B cell (primary cell): ENCODE measurements around the gene OR2T29. TPM values are rescaled to one million over a fixed set of nuclear protein-coding genes. Genes with fewer than 3 reads are reported as not detected.

ENCODE experiments used
- ATAC-seq: fragments of 200-7000 bp; cut with Tn5 transposase; one replicate; pipeline ENCODE4 v1.10.0; 2021; ENCODE audit warnings: low read depth, mild to moderate bottlenecking, moderate number of reproducible peaks, moderate library complexity
- CTCF ChIA-PET: fragments of 350-600 bp; sonication (Branson Sonifier 250); formaldehyde crosslinking; loops from one replicate; lab custom pipeline; 2021; ENCODE audit warnings: antibody characterized with exemption, inconsistent platforms; lab: Charles Lee
- POLR2A ChIA-PET: fragments of 350-600 bp; sonication (Branson Sonifier 250); formaldehyde crosslinking; loops from one replicate; lab custom pipeline; 2021; ENCODE audit warnings: antibody characterized with exemption; lab: Charles Lee
- DNase-seq: peaks from one replicate; pipeline ENCODE4 v3.0.0; 2013
- H2AFZ ChIP-seq: 2 replicates; pipeline ENCODE4 v1.6.1; 2012; ENCODE audit warnings: mild to moderate bottlenecking, low read depth, low read length; ENCODE audit not compliant: insufficient read depth, poor library complexity, severe bottlenecking
- H3K27ac ChIP-seq, 2 donors: 1 replicate in 1 of 2; 2 replicates in 1 of 2; pipeline ENCODE4 v1.5.1; 2012 to 2013; ENCODE audit warnings: low read length in 2 of 2, mild to moderate bottlenecking in 2 of 2, moderate library complexity in 1 of 2
- H3K27me3 ChIP-seq, 4 experiments: fragments of 200-600 bp in 1 of 4; sonication (generic) in 1 of 4; replicated peaks in 1 of 4; 1 replicate in 2 of 4; 2 replicates in 2 of 4; pipeline versions ENCODE4 v1.6.1 to v1.7.0; 2013 to 2016; ENCODE audit warnings: low read length in 3 of 4, mild to moderate bottlenecking in 2 of 4, mixed read lengths in 1 of 4, moderate library complexity in 1 of 4; ENCODE audit not compliant: insufficient read depth in 4 of 4, control insufficient read depth in 3 of 4; ENCODE audit errors: control extremely low read depth in 1 of 4
- H3K36me3 ChIP-seq, 2 experiments: replicated peaks in 1 of 2; 1 replicate in 1 of 2; 2 replicates in 1 of 2; pipeline versions ENCODE4 v1.6.1 to v1.7.1; 2013; ENCODE audit warnings: low read length in 1 of 2; ENCODE audit not compliant: insufficient read depth in 2 of 2, control insufficient read depth in 1 of 2; ENCODE audit errors: control extremely low read depth in 1 of 2, extremely low read depth in 1 of 2
- H3K4me1 ChIP-seq, 2 donors: fragments of 200-600 bp in 1 of 2; sonication (generic) in 1 of 2; 1 replicate in 1 of 2; 2 replicates in 1 of 2; pipeline versions ENCODE4 v1.5.1 to v1.6.1; 2013 to 2017; ENCODE audit warnings: low read length in 2 of 2; ENCODE audit not compliant: control insufficient read depth in 2 of 2, insufficient read depth in 2 of 2
- H3K4me2 ChIP-seq: replicated peaks from 2 replicates; pipeline ENCODE3; 2012; ENCODE audit warnings: mild to moderate bottlenecking, low read depth, low read length; ENCODE audit not compliant: poor library complexity, severe bottlenecking
- H3K4me3 ChIP-seq, 5 experiments: fragments of 200-600 bp in 1 of 5; sonication (generic) in 1 of 5; 1 replicate in 3 of 5; 2 replicates in 2 of 5; pipeline versions ENCODE4 v1.5.1 to v1.7.0; 2011 to 2016; ENCODE audit warnings: low read length in 4 of 5, mild to moderate bottlenecking in 4 of 5, low read depth in 2 of 5, control low read depth in 1 of 5, moderate library complexity in 1 of 5; ENCODE audit not compliant: insufficient read depth in 1 of 5; ENCODE audit errors: control extremely low read depth in 1 of 5, extremely low read depth in 1 of 5
- H3K79me2 ChIP-seq: fragments of 200-600 bp; sonication (generic); one replicate; pipeline ENCODE4 v1.6.0; 2016; ENCODE audit warnings: low read length; ENCODE audit not compliant: control insufficient read depth, insufficient read depth
- H3K9ac ChIP-seq: fragments of 200-600 bp; sonication (generic); 2 replicates; pipeline ENCODE4 v1.6.1; 2017; ENCODE audit warnings: mild to moderate bottlenecking, low read length, moderate library complexity
- H3K9me3 ChIP-seq, 3 donors: one replicate each; pipeline versions ENCODE4 v1.6.1 to v1.7.1; 2013; ENCODE audit warnings: low read length in 2 of 3; ENCODE audit not compliant: control insufficient read depth in 2 of 3, insufficient read depth in 1 of 3; ENCODE audit errors: control extremely low read depth in 1 of 3
- H4K20me1 ChIP-seq: 2 replicates; pipeline ENCODE4 v1.6.0; 2012; ENCODE audit warnings: mild to moderate bottlenecking, low read length; ENCODE audit not compliant: insufficient read depth, control insufficient read depth, poor library complexity, severe bottlenecking
- H3K27ac Mint-ChIP-seq: one replicate; pipeline ENCODE4 v1.8.0; 2021; ENCODE audit warnings: mixed read lengths
- H3K27me3 Mint-ChIP-seq: one replicate; pipeline ENCODE4 v1.8.0; 2021; ENCODE audit warnings: mixed read lengths
- H3K4me1 Mint-ChIP-seq: one replicate; pipeline ENCODE4 v1.8.0; 2021; ENCODE audit warnings: mixed read lengths
- H3K4me3 Mint-ChIP-seq: one replicate; pipeline ENCODE4 v1.8.0; 2021; ENCODE audit warnings: mixed read lengths
- H3K9me3 Mint-ChIP-seq: one replicate; pipeline ENCODE4 v1.8.0; 2022; ENCODE audit warnings: mixed read lengths; ENCODE audit not compliant: insufficient read depth
- EZH2 ChIP-seq: IDR thresholded peaks from 2 replicates; pipeline ENCODE4 v1.6.1; 2012; ENCODE audit warnings: borderline replicate concordance, low read depth, mild to moderate bottlenecking, moderate library complexity, low read length; ENCODE audit not compliant: insufficient read depth, poor library complexity, severe bottlenecking
- WGBS: methylation state at CpG from one replicate; pipeline ENCODE4 v1.1.5; 2013; ENCODE audit warnings: missing lambda C conversion rate; ENCODE audit not compliant: insufficient coverage; 5-methylcytosine and 5-hydroxymethylcytosine counted together
- intact Hi-C: fragments of 100-400 bp; cut with micrococcal nuclease; formaldehyde crosslinking; loops from one replicate; pipeline ENCODE4 v1.10.0; 2022
- polyA plus RNA-seq: library from polyadenylated mRNA; depleted of rRNA; stranded (reverse); fragments of >200 nt; gene quantifications from 2 replicates; pipeline ENCODE4 v1.2.3, GENCODE V29; 2012
- total RNA-seq, 2 donors: library from RNA; stranded (reverse); fragments of 120-200 nt in 1 of 2; gene quantifications; 1 replicate in 1 of 2; 2 replicates in 1 of 2; pipeline versions ENCODE4 v1.2.3 to v1.2.4, GENCODE V29; 2013 to 2022
- TF ChIP-seq, protein P1 (sequence below): fragments of 200-600 bp; IDR thresholded peaks from one replicate; pipeline ENCODE4 v1.8.0; 2022; ENCODE audit warnings: antibody characterized with exemption, mild to moderate bottlenecking

The OR2T29 gene
- total and polyA plus RNA-seq, 2 donors (not counting 1 experiment from before 2014, with no cell fraction given), result 0.40 to 1.9 TPM

DNA sequence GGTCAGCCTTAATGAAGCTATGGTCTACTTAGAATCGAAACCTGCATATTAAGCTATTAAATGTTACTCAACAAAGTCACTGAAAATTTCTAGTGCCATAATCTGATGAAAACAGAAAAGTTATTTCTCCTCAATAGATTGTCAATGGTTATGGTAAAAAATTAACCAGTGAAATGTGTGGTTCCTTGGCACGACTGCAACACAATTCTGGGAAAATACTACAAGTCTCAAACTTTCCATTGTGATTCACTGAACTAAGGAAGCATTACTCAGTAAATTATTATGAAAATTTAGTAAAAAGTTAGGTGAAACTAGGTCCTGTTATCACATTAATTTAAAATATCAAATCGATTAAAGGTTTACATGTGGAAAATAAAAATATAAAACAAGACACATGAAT is 47.7 kb upstream of the OR2T29 start:
- H3K27me3 ChIP-seq, result no peaks in the 10 kb centered on the region
- no peak overlapping the region for H3K27ac Mint-ChIP-seq
- intact Hi-C loops, result loop anchor here (10.0 kb wide), 1 partner anchor 366 kb away; no protein-coding TSS in a partner anchor
- H3K4me3 ChIP-seq, result no peak overlapping the region
- TF ChIP-seq EZH2, result no peak
- TF ChIP-seq, protein P1, sequence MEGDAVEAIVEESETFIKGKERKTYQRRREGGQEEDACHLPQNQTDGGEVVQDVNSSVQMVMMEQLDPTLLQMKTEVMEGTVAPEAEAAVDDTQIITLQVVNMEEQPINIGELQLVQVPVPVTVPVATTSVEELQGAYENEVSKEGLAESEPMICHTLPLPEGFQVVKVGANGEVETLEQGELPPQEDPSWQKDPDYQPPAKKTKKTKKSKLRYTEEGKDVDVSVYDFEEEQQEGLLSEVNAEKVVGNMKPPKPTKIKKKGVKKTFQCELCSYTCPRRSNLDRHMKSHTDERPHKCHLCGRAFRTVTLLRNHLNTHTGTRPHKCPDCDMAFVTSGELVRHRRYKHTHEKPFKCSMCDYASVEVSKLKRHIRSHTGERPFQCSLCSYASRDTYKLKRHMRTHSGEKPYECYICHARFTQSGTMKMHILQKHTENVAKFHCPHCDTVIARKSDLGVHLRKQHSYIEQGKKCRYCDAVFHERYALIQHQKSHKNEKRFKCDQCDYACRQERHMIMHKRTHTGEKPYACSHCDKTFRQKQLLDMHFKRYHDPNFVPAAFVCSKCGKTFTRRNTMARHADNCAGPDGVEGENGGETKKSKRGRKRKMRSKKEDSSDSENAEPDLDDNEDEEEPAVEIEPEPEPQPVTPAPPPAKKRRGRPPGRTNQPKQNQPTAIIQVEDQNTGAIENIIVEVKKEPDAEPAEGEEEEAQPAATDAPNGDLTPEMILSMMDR, result no peak
- no peaks in the 10 kb centered on the region for H3K9me3 Mint-ChIP-seq
- H3K9me3 ChIP-seq, result no peaks in the 10 kb centered on the region
- ChIA-PET CTCF (interaction anchor here (0.7 to 1.7 kb wide), 3 partner anchors 10 to 195 kb away, joined by 3 to 7 read pairs (median 5); no protein-coding TSS in a partner anchor), POLR2A (no interaction called here)
- no peak for DNase-seq
- WGBS, result no CpG with 5 or more reads among the region's 3 CpGs
- H3K4me2 ChIP-seq, result no peak overlapping the region
- no peaks in the 10 kb centered on the region for H3K36me3 ChIP-seq
- H3K27ac ChIP-seq, result no peak overlapping the region
- H2AFZ ChIP-seq, result no peak overlapping the region
- no peaks in the 10 kb centered on the region for H4K20me1 ChIP-seq
- H3K79me2 ChIP-seq, result no peaks in the 10 kb centered on the region
- H3K4me1 Mint-ChIP-seq, result no peaks in the 10 kb centered on the region
- ATAC-seq, result no peak
- H3K9ac ChIP-seq, result no peak overlapping the region
- no peak overlapping the region for H3K4me3 Mint-ChIP-seq
- H3K27me3 Mint-ChIP-seq, result no peaks in the 10 kb centered on the region
- no peaks in the 10 kb centered on the region for H3K4me1 ChIP-seq

DNA sequence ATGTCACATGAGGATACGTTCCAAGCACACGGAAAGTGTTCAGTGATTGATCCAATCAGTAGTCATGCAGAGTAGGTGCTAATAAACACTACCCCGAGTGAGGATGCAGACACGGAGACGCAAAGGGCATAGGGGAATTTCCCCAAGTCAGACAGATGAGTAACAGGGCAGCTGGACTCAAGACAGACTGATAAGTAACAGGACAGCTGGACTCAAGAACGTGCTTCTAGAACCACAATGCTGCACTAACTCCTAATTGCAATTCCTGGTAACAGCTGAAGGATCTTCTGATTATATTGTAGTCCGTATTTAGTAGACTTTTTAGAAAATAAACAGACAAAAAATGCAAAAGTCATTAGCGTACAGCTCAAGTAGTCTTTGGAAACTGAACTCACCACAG is 36.8 kb upstream of the OR2T29 start:
- POLR2A ChIA-PET, result no interaction called here
- intact Hi-C loops, result no loop called here
- H3K79me2 ChIP-seq, result no peaks in the 10 kb centered on the region
- DNase-seq, result no peak
- peaks cover 4% of the 10 kb centered on the region for H3K27me3 Mint-ChIP-seq
- no peak for ATAC-seq
- H3K27ac Mint-ChIP-seq, result no peak overlapping the region
- no peak overlapping the region for H3K4me2 ChIP-seq
- H3K36me3 ChIP-seq, result no peaks in the 10 kb centered on the region
- CTCF ChIA-PET, result interaction anchor here (0.8 kb wide), 1 partner anchor 206 kb away, joined by 4 read pairs; no protein-coding TSS in a partner anchor
- no peaks in the 10 kb centered on the region for H3K27me3 ChIP-seq
- 81% methylated on average over 5 of the region's 8 CpGs for WGBS
- no peak overlapping the region for H3K4me3 Mint-ChIP-seq
- H3K27ac ChIP-seq, result no peak overlapping the region
- H3K4me3 ChIP-seq, result no peak overlapping the region
- no peaks in the 10 kb centered on the region for H3K9me3 Mint-ChIP-seq
- H3K9me3 ChIP-seq, result no peaks in the 10 kb centered on the region
- H3K4me1 ChIP-seq, result no peaks in the 10 kb centered on the region
- no peaks in the 10 kb centered on the region for H4K20me1 ChIP-seq
- H2AFZ ChIP-seq, result no peak overlapping the region
- H3K4me1 Mint-ChIP-seq, result peaks cover 4% of the 10 kb centered on the region
- TF ChIP-seq, protein P1, result no peak
- TF ChIP-seq EZH2, result no peak
- no peak overlapping the region for H3K9ac ChIP-seq
